Lower leg skin (tissue), 4 donors: ENCODE data around the gene HS6ST3. TPM values are rescaled to one million over a fixed set of nuclear protein-coding genes. Genes with fewer than 3 reads are reported as not detected.

ENCODE experiments used
- DNase-seq, 2 donors: peaks; one replicate each; pipeline ENCODE4 v3.0.0-alpha.2; 2019; ENCODE audit warnings: low spot score in 2 of 2
- H3K4me3 ChIP-seq: fragments of 200-600 bp; sonication (generic); 2 replicates; pipeline ENCODE4 v1.5.1; 2017; ENCODE audit warnings: mild to moderate bottlenecking, low read depth; ENCODE audit not compliant: poor library complexity, severe bottlenecking
- CTCF ChIP-seq, 3 donors: fragments of 450-650 bp; IDR thresholded peaks; one replicate each; pipeline ENCODE4 v1.5.1; 2016; ENCODE audit warnings: antibody characterized with exemption in 3 of 3, mild to moderate bottlenecking in 3 of 3, moderate library complexity in 2 of 3
- POLR2A ChIP-seq, 2 donors: fragments of 450-650 bp; IDR thresholded peaks; one replicate each; pipeline ENCODE4 v1.6.1; 2016 to 2017; ENCODE audit warnings: antibody characterized with exemption in 2 of 2, mild to moderate bottlenecking in 1 of 2, moderate library complexity in 1 of 2
- WGBS, 2 donors: methylation state at CpG; one replicate each; pipeline ENCODE4 v1.1.5; 2018; 5-methylcytosine and 5-hydroxymethylcytosine counted together
- intact Hi-C: fragments of 100-400 bp; cut with DNase I; formaldehyde crosslinking; loops from one replicate; pipeline ENCODE4 v1.15.0; 2023; ENCODE audit warnings: low total_unique reads
- total RNA-seq, 4 donors: library from RNA; depleted of rRNA; stranded (reverse); fragments of >200 nt; gene quantifications; one replicate each; pipeline ENCODE4 v1.1.0, GENCODE V29; 2016

HS6ST3 gene
- total RNA-seq, 4 donors from 2014 or later, result 0.72 to 1.5 (median 0.87) TPM

DNA sequence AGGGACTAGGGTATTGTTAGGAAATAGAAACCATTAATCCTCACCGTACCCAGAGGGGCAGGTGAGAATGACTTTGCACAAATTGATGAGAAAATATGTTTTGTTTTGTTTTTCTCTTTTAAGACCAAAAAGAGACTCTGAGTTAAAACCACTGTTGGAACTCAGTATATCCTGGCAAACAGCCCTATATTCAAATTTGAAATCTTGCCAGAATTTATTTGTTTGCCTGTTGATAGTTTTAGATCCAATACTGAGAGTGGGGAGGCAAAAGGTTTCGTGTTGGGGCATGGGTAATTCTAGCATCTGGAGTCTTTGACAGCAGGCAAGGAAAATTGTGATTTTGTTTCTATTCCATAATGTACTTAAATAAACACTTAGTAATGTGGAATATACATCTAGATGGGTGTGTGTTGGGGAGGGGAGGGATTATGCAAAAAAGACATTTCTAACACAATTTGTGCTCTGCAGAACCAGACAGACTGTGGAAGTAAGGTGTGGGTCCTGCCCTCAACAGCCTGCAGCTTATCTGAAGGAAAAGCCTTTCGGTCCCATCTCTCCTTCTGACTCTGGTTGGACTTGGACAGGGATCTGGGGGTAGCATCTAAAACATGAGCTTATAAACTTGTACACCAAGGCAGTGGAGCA is 713.7 kb downstream of the HS6ST3 start:
- 76 to 78% methylated on average over 3 of the region's 3 CpGs for WGBS, 2 donors
- no peak overlapping the region for H3K4me3 ChIP-seq
- DNase-seq, result no peak
- intact Hi-C loops, result no loop called here
- TF ChIP-seq CTCF (IDR thresholded peaks at IDR 0.05) (no peak), POLR2A (IDR thresholded peaks at IDR 0.05) (no peak)

DNA sequence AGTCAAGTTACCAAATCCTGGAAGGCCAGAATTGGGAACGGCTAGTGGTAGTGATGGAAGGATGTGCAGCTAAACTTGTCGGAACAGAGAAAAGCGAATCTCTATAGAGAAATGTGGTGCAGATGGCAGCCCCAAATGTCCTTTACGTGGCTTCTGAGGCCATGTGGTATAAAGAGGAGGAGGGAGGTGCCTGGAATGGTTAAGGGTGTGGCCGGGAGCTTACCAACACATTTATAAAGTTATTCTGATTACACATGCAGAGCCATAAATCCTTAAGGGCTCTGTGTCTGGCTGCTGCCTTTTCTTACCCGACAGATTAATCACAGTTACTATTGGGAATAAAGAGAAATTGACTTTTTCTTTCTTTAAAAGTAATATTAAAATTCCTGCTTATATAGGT is 714.3 kb downstream of the HS6ST3 start:
- no peak overlapping the region for H3K4me3 ChIP-seq
- intact Hi-C loops, result no loop called here
- no peak for DNase-seq
- WGBS, 2 donors, result 54 to 60% methylated on average over 6 of the region's 6 CpGs
- no peak for TF ChIP-seq CTCF (IDR thresholded peaks at IDR 0.05)
- TF ChIP-seq POLR2A (IDR thresholded peaks at IDR 0.05), result no peak

GRCh38 chr13:96806746-96807145 is 716.8 kb downstream of the HS6ST3 start:
- 75 to 81% methylated on average over 3 of the region's 3 CpGs for WGBS, 2 donors
- no peak overlapping the region for H3K4me3 ChIP-seq
- no peak for DNase-seq
- intact Hi-C loops, result no loop called here
- TF ChIP-seq CTCF (IDR thresholded peaks at IDR 0.05) (no peak), POLR2A (IDR thresholded peaks at IDR 0.05) (no peak)

GRCh38 chr13:96809366-96810096 is 719.6 kb downstream of the HS6ST3 start:
- 66 to 77% methylated on average over 5 of the region's 5 CpGs for WGBS, 2 donors
- H3K4me3 ChIP-seq, result no peak overlapping the region
- intact Hi-C loops, result no loop called here
- no peak for DNase-seq
- TF ChIP-seq POLR2A (IDR thresholded peaks at IDR 0.05) (no peak), CTCF (IDR thresholded peaks at IDR 0.05) (no peak)

DNA sequence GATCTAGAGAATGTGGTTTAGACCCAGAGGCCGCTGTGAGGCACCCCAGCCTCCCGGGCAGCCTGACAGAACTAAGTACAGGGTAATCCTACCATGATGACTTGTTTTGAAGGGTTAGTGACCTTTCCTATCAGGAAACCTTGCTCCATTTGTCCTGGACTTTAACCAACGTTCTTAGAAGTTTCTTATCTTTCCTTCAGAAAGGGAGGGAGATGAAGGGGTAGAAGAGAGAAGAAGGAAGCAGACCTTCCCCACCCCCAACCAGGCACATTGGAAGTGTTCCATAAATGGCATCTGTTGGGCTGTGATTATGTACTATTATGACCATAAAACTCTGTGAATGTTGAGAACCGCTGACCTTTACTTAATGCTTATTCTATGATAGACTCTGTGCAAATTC is 720.2 kb downstream of the HS6ST3 start:
- 70 to 71% methylated on average over 4 of the region's 4 CpGs for WGBS, 2 donors
- DNase-seq, result no peak
- H3K4me3 ChIP-seq, result no peak overlapping the region
- intact Hi-C loops, result no loop called here
- TF ChIP-seq CTCF (IDR thresholded peaks at IDR 0.05), result no peak
- no peak for TF ChIP-seq POLR2A (IDR thresholded peaks at IDR 0.05)
